HepG2 (cell line): ENCODE results near the gene KDM4F.

Experiments
- FOXK1 ChIP-seq: sonication (generic); formaldehyde crosslinking; IDR thresholded peaks from 2 replicates; pipeline ENCODE4 v1.4.0; 2020; ENCODE audit warnings: low read depth, missing genetic modification reagents, borderline replicate concordance
- MAFK ChIP-seq, 2 experiments: IDR thresholded peaks in 1 of 2; conservative IDR thresholded peaks in 1 of 2; 2 replicates each; pipeline ENCODE4 v1.6.1; 2011; ENCODE audit warnings: improper control_type of control experiment in 2 of 2, low read length in 2 of 2
- PHF5A ChIP-seq: IDR thresholded peaks from one replicate; pipeline ENCODE4 v1.6.1; 2018; ENCODE audit warnings: low read depth, missing genetic modification reagents; ENCODE audit not compliant: unreplicated experiment
- ZFP36L1 ChIP-seq: sonication (generic); formaldehyde crosslinking; IDR thresholded peaks from 2 replicates; pipeline ENCODE4 v1.8.0; 2022; ENCODE audit warnings: mild to moderate bottlenecking, missing genetic modification reagents, moderate library complexity
- TF ChIP-seq, protein P1 (sequence below): IDR thresholded peaks from 2 replicates; pipeline ENCODE4 v1.6.1; 2016; ENCODE audit warnings: mild to moderate bottlenecking, missing biosample characterization, missing genetic modification reagents

DNA sequence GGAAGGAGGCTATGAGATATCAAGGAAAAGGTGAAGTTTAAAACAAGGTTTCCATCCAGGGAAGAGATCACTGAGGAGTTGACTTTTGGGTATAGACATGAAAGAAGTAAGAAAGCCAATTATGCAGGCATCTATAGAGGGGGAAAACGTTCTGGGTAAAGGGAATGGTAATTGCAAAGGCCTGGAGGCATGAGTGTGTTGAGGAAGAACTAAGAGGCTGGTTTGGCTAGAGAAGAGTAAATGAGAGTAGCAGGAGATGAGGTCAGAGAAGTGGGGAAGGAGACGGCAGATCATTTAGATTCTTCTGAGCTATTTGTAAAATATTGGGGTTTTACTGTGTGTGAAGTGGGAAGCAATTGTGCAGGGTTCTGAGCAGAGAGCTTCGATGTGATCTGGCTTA lies 48.0 kb downstream of the KDM4F start:
- TF ChIP-seq PHF5A (CRISPR knock-in tag): no peak
- no peak for TF ChIP-seq FOXK1 (CRISPR knock-in tag)
- TF ChIP-seq, protein P1, sequence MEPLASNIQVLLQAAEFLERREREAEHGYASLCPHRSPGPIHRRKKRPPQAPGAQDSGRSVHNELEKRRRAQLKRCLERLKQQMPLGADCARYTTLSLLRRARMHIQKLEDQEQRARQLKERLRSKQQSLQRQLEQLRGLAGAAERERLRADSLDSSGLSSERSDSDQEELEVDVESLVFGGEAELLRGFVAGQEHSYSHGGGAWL (CRISPR knock-in tag): no peak
- TF ChIP-seq ZFP36L1 (CRISPR knock-in tag): no peak
- TF ChIP-seq MAFK (conservative IDR thresholded peaks at IDR 0.05 in 1 of 2, IDR thresholded peaks at IDR 0.05 in 1 of 2; ENCODE audit: low read length in 2 of 2): no peak
